Activated B cell treated with CpG ODN at 0.5 μM for 24 hours (primary cell): ENCODE data around the gene PA2G4. TPM values are rescaled to one million over a fixed set of nuclear protein-coding genes. Genes with fewer than 3 reads are reported as not detected.

Experiments used
- ATAC-seq: fragments of 200-7000 bp; cut with Tn5 transposase; one replicate; pipeline ENCODE4 v1.10.0; 2021; ENCODE audit warnings: low read depth, mild to moderate bottlenecking, moderate library complexity
- CTCF ChIA-PET: fragments of 350-600 bp; sonication (Branson Sonifier 250); formaldehyde crosslinking; loops from one replicate; lab custom pipeline; 2021; ENCODE audit warnings: antibody characterized with exemption; lab: Charles Lee
- POLR2A ChIA-PET: fragments of 350-600 bp; sonication (Branson Sonifier 250); formaldehyde crosslinking; loops from one replicate; lab custom pipeline; 2021; ENCODE audit warnings: antibody characterized with exemption; lab: Charles Lee
- DNase-seq: peaks from one replicate; pipeline ENCODE4 v3.0.0; 2022
- H3K27ac Mint-ChIP-seq: one replicate; pipeline ENCODE4 v1.8.0; 2020; ENCODE audit warnings: mixed read lengths
- H3K27me3 Mint-ChIP-seq: one replicate; pipeline ENCODE4 v1.8.0; 2021; ENCODE audit warnings: mixed read lengths
- H3K36me3 Mint-ChIP-seq: one replicate; pipeline ENCODE4 v1.8.0; 2021; ENCODE audit warnings: low read depth, mixed read lengths
- H3K4me1 Mint-ChIP-seq: one replicate; pipeline ENCODE4 v1.8.0; 2021; ENCODE audit warnings: mixed read lengths
- H3K4me3 Mint-ChIP-seq: one replicate; pipeline ENCODE4 v1.8.0; 2020; ENCODE audit warnings: mild to moderate bottlenecking, mixed read lengths
- H3K9me3 Mint-ChIP-seq: one replicate; pipeline ENCODE4 v1.8.0; 2020; ENCODE audit warnings: mixed read lengths
- intact Hi-C: fragments of 100-400 bp; cut with micrococcal nuclease; formaldehyde crosslinking; loops from one replicate; pipeline ENCODE4 v1.15.1; 2024
- total RNA-seq: library from RNA; stranded (reverse); gene quantifications from 2 replicates; pipeline ENCODE4 v1.2.3, GENCODE V29; 2022
- TF ChIP-seq, protein P1 (sequence below): fragments of 200-600 bp; IDR thresholded peaks from one replicate; pipeline ENCODE4 v1.8.0; 2022; ENCODE audit warnings: antibody characterized with exemption, mild to moderate bottlenecking

PA2G4 gene
- total RNA-seq, 1 donor from 2014 or later = 137 TPM

DNA sequence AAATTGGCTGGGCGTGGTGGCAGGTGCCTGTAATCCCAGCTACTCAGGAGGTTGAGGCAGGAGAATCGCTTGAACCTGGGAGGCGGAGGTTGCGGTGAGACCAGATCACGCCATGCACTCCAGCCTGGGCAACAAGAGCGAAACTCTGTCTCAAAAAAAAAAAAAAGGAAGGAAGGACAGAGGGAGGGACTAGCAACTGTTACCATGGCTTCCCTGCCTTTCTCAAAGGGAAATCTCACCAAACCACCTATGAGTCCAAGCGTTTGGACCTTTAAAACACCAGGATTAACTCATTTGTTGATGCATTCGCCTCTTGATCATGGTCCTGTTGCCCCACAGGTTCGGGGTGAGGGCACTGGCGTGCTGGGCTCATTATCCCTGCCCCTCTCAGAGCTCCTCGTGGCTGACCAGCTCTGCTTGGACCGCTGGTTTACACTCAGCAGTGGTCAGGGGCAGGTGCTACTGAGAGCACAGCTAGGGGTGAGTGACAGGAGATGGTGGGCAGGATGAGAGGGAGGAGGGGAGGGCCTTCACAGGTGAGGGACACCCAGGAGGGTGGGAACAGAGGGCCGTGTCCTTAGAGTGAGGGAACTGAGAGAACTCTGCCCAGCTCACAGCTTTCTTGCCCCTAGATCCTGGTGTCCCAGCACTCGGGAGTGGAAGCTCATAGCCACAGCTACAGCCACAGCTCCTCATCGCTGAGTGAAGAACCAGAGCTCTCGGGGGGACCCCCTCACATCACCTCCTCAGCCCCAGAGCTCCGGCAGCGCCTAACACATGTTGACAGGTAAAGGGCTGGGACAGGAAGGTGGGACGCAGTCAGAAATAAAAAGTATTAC is 37.8 kb downstream of the PA2G4 start:
- peaks cover 79% of the 10 kb centered on the region for H3K36me3 Mint-ChIP-seq
- H3K4me1 Mint-ChIP-seq = peaks cover 15% of the 10 kb centered on the region
- H3K4me3 Mint-ChIP-seq = no peak overlapping the region
- H3K27ac Mint-ChIP-seq = peak overlapping the region; percentile 8
- ATAC-seq = no peak
- no peaks in the 10 kb centered on the region for H3K9me3 Mint-ChIP-seq
- intact Hi-C loops = no loop called here
- ChIA-PET POLR2A (interaction anchor here (0.6 to 1.8 kb wide), 6 partner anchors 9 to 253 kb away, joined by 3 to 16 read pairs (median 4); partner anchors contain the start of gene MYL6), CTCF (no interaction called here)
- no peak for DNase-seq
- TF ChIP-seq, protein P1, sequence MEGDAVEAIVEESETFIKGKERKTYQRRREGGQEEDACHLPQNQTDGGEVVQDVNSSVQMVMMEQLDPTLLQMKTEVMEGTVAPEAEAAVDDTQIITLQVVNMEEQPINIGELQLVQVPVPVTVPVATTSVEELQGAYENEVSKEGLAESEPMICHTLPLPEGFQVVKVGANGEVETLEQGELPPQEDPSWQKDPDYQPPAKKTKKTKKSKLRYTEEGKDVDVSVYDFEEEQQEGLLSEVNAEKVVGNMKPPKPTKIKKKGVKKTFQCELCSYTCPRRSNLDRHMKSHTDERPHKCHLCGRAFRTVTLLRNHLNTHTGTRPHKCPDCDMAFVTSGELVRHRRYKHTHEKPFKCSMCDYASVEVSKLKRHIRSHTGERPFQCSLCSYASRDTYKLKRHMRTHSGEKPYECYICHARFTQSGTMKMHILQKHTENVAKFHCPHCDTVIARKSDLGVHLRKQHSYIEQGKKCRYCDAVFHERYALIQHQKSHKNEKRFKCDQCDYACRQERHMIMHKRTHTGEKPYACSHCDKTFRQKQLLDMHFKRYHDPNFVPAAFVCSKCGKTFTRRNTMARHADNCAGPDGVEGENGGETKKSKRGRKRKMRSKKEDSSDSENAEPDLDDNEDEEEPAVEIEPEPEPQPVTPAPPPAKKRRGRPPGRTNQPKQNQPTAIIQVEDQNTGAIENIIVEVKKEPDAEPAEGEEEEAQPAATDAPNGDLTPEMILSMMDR = no peak
- no peaks in the 10 kb centered on the region for H3K27me3 Mint-ChIP-seq

- DNase-seq (no peak), ATAC-seq (peak; percentile 34)
- TF ChIP-seq, protein P1 = no peak
- no peak overlapping the region for H3K4me3 Mint-ChIP-seq
- ChIA-PET POLR2A (interaction anchor here (0.6 to 1.2 kb wide), 4 partner anchors 13 to 44 kb away, joined by 3 read pairs; partner anchors contain the start of gene ESYT1), CTCF (interaction anchor here (1.4 to 1.6 kb wide), 2 partner anchors 13 to 17 kb away, joined by 3 read pairs; no protein-coding TSS in a partner anchor)
- no peaks in the 10 kb centered on the region for H3K27me3 Mint-ChIP-seq
- intact Hi-C loops = no loop called here
- no peaks in the 10 kb centered on the region for H3K9me3 Mint-ChIP-seq
- H3K36me3 Mint-ChIP-seq = peaks cover 68% of the 10 kb centered on the region
- H3K27ac Mint-ChIP-seq = peak overlapping the region; percentile 20
- H3K4me1 Mint-ChIP-seq = peaks cover 15% of the 10 kb centered on the region
Measured at GRCh38 chr12:56143217-56143616, 38.9 kb downstream of the PA2G4 start.

DNA sequence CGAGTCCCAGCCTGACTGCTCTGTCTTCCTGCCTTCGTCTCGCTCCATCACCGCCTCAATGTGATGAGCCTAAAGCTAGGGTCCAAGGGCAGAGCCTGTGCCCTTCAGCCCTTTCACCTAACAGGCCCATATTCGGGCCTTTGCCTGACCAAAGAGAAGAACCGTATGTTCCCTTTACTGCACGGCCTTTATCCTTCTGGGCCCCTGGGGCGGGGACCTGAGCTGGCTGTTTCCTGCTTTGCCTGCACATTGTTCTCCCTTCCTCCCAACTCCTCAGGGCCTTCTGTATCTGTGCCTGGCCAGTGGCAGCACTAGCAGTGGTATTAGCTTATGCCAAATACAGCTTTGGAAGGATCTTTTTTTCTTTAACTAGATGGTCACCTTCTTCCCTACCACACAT is 39.5 kb downstream of the PA2G4 start:
- Mint-ChIP-seq H3K4me3 (no peak overlapping the region), H3K27me3 (no peaks in the 10 kb centered on the region), H3K9me3 (no peaks in the 10 kb centered on the region), H3K4me1 (peaks cover 15% of the 10 kb centered on the region), H3K36me3 (peaks cover 62% of the 10 kb centered on the region), H3K27ac (peak overlapping the region; percentile 18)
- POLR2A ChIA-PET = interaction anchor here (0.6 to 1.2 kb wide), 4 partner anchors 15 to 43 kb away, joined by 3 read pairs; partner anchors contain the start of gene ESYT1
- intact Hi-C loops = no loop called here
- TF ChIP-seq, protein P1 = no peak
- CTCF ChIA-PET = interaction anchor here (1.4 to 1.6 kb wide), 2 partner anchors 14 to 17 kb away, joined by 3 read pairs; no protein-coding TSS in a partner anchor
- DNase-seq = no peak
- ATAC-seq = no peak

DNA sequence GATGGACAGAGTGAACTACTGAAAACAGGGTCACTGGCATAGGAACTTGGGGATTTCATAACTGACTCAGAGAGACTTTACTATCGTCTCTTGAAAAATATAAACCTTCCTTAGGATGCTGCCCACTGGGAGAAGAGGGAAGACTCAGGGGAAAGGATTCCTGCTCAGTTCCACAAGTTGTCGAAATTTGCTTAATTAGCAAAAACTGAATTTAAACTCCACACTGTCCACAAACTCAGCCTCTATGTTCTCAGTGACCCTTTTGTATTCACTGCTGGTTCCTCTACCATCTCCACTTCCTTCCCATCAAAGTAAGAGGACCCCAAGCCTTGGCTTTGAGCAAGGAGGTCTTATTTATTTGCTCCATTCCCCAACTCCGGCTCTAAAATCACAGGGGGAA is 40.9 kb downstream of the PA2G4 start:
- intact Hi-C loops = no loop called here
- peaks cover 50% of the 10 kb centered on the region for H3K36me3 Mint-ChIP-seq
- H3K27me3 Mint-ChIP-seq = no peaks in the 10 kb centered on the region
- no peaks in the 10 kb centered on the region for H3K9me3 Mint-ChIP-seq
- ChIA-PET POLR2A (interaction anchor here (0.5 to 1.2 kb wide), 3 partner anchors 13 to 555 kb away, joined by 3 to 4 read pairs (median 3); partner anchors contain the start of gene ESYT1), CTCF (no interaction called here)
- peak overlapping the region; percentile 41 for H3K27ac Mint-ChIP-seq
- ATAC-seq (no peak), DNase-seq (no peak)
- peaks cover 17% of the 10 kb centered on the region for H3K4me1 Mint-ChIP-seq
- no peak overlapping the region for H3K4me3 Mint-ChIP-seq
- TF ChIP-seq, protein P1 = no peak
